Omental fat pad (tissue), 4 donors: ENCODE data around the gene DNASE2. TPM values are rescaled to one million over a fixed set of nuclear protein-coding genes. Genes with fewer than 3 reads are reported as not detected.
"Not testable (repeated sequence)": the region's sequence is repeated elsewhere in the genome, so short reads cannot be mapped to it uniquely, and the experiment has no call there.

ENCODE experiments used
- ATAC-seq: fragments of 150-250 bp; one replicate; pipeline ENCODE4 v1.9.1; 2016; ENCODE audit warnings: mild to moderate bottlenecking, moderate library complexity; ENCODE audit not compliant: low FRiP score
- DNase-seq: peaks from one replicate; pipeline ENCODE4 v3.0.0-alpha.2; 2019; ENCODE audit warnings: low spot score
- CTCF ChIP-seq, 3 donors: fragments of 450-650 bp; IDR thresholded peaks; one replicate each; pipeline ENCODE4 v1.5.1; 2016 to 2017; ENCODE audit warnings: antibody characterized with exemption in 3 of 3, mild to moderate bottlenecking in 3 of 3, moderate library complexity in 2 of 3
- total RNA-seq, 4 donors: library from RNA; depleted of rRNA; stranded (reverse); fragments of >200 nt; gene quantifications; one replicate each; pipeline ENCODE4 v1.1.0, GENCODE V29; 2016

Gene DNASE2
- total RNA-seq, 4 donors from 2014 or later = 24.6 to 36.9 (median 28.4) TPM

DNA sequence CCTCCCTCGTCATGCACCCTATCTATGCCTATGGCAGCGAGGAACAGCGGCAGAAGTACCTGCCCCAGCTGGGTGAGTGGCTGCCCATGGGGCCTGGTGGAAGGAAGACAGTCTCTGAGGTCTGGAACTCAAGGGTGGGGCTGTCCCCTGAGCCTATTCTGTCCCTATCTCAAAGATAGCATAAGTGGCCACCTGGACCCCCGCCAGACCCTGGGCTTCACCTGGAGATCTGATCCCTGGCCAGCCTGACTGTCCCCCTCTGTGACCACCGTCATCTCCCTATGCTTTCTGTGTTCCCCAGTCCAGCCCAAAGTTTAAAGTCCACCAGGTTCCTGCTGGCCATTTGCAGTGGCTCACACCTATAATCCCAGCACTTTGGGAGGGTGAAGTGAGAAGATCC is 12.3 kb upstream of the DNASE2 start:
- ATAC-seq (no peak), DNase-seq (no peak)
- TF ChIP-seq CTCF (IDR thresholded peaks at IDR 0.05) = no peak

DNA sequence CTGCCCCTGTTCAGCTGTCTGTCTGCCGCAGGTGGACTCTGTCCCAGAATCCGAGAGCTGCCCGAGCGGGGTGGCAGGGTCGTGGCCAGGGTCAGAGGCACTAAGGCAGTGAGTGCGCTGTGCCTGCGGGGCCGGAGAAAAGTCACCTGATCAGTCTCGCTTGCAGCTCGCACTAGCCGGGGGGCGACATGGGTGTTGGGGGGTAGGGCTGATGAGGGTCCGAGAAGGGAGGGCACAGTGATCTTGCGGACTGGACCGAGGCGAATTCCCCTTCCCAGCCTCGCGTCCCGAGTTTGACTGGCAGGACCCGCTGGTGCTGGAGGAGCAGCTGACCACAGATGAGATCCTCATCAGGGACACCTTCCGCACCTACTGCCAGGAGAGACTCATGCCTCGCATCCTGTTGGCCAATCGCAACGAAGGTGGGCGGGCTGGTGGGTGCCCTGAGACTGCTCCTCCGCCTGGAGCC is 10.3 kb upstream of the DNASE2 start:
- TF ChIP-seq CTCF (IDR thresholded peaks at IDR 0.05) = no peak
- ATAC-seq (no peak), DNase-seq (no peak)

DNA sequence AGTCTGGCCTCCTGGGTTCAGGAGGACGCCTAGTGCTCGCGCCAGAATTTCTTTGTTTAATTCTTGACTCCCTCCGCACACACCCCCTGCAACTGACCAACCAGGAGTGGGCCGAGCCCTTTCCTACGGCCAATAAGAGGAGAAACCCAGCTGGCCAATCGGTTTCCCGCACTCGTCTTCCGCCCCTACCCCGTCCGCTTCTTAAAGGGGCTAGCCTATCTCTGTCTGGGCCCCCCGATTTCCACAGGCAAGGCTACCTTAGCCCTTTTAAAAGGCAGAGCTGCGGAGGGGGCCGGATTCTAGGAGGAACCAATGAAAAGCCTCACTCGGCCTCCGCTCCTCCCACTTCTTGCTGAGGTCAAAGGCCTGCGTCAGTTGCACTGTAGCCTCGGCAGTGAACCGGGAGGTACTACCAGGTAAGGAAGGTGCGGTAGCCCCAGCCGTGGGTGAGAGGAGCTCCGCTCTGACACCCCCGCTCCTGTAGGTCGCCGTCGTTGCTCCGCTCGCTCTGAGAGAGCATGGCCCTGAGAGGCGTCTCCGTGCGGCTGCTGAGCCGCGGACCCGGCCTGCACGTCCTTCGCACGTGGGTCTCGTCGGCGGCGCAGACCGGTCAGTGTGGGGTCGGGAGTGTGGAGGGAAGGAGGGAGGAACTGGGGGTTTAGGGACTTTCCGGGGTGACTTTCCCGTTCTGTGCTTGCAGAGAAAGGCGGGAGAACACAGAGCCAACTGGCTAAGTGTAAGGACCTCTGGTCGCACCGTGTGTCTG is 9.7 kb upstream of the DNASE2 start, which contains the start of gene GCDH:
Gene GCDH, plus strand, starts transcription at position 374 of the 766 bp plus-strand sequence. Its CDS starts 145 bp downstream, at position 519.
- peak; percentile 90 for DNase-seq
- ATAC-seq = peak; percentile 98
- TF ChIP-seq CTCF (IDR thresholded peaks at IDR 0.05) = no peak

GRCh38 chr19:12890299-12890786 is 9.1 kb upstream of the DNASE2 start:
- not testable (repeated sequence) for ATAC-seq, DNase-seq

GRCh38 chr19:12888006-12888603 is 6.9 kb upstream of the DNASE2 start:
- ATAC-seq = no peak
- no peak for TF ChIP-seq CTCF (IDR thresholded peaks at IDR 0.05)
- DNase-seq = no peak

DNA sequence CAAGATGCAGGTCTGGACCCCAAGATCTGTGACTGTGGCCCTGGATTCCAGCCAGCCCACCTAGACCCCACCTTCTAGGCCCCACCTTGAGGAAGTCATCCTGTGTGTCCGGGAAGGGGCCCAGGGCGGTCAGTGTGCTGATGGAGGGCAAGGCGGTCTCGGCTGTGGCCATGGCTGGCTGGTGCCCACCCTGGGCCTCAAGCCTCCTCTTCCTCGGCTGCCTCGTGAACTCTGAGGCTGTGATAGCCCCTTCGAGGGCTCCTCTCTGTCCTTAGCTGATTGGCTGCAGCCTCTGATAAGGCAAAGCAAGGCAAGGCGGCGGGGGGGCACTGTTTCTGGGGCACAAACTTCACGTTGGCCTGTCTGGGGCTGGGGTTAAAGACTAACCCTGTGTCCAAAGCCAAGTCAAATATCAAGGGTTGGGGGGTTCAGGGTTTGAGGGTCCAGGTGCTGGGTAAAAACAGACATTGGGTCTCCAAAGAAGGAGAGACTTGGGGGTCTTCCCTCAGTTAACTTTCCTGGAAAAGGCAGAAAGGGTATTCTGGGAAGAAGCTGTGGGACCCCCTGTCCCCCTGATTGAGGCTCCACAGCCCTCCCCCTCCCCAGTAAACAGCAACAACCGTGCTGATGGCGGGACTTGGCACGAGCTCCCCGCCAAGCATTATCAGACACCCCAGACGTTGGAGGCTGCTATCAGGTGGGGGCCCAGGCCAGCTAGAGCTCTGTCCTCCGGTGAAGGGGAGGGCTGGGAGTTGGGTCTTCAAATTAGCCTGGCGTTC is 5.9 kb upstream of the DNASE2 start, which contains the start of gene KLF1:
Gene KLF1, minus strand, starts transcription at position 233 of the 779 bp plus-strand sequence. Its CDS starts 61 bp downstream, at position 172.
- DNase-seq (no peak), ATAC-seq (no peak)
- TF ChIP-seq CTCF (IDR thresholded peaks at IDR 0.05) = no peak

- ATAC-seq = no peak
- no peak for DNase-seq
- no peak for TF ChIP-seq CTCF (IDR thresholded peaks at IDR 0.05)
These were observed 5.4 kb upstream of the DNASE2 start for GRCh38 chr19:12886651-12886968.
